Measurements from ENCODE around the gene FZD2. TPM values are rescaled to one million over a fixed set of nuclear protein-coding genes. Genes with fewer than 3 reads are reported as not detected.
A peak's percentile ranks its signal among the peaks of the same experiment; 100 is the strongest.

Gene FZD2
- total and polyA plus RNA-seq, 9 of the 15 experiments (the other 6 are each of a cell fraction or from before 2014, with no cell fraction given): 0.03 to 4.5 (median 1.1) TPM; not detected in 1

- Histone ChIP-seq H3K4me1 (replicated peaks in 1 of 2; ENCODE audit: control insufficient read depth in 2 of 2, insufficient read depth in 2 of 2, low read length in 2 of 2) (peaks cover 10 to 25% of the 10 kb centered on the region in 2 experiments; a peak in 4 of 5 replicates), H4K20me1 (replicated peaks; ENCODE audit: control insufficient read depth, insufficient read depth, low read length) (no peaks in the 10 kb centered on the region), H3K9me1 (ENCODE audit: control insufficient read depth, insufficient read depth, low read length) (no peaks in the 10 kb centered on the region), H3K9me3 (replicated peaks; ENCODE audit: control insufficient read depth, insufficient read depth, low read depth, low read length) (no peaks in the 10 kb centered on the region), H3K27me3 (ENCODE audit: control insufficient read depth in 2 of 2, insufficient read depth in 2 of 2, low read length in 2 of 2) (no peaks in the 10 kb centered on the region), H3K9ac (ENCODE audit: insufficient read depth in 1 of 2, low read depth in 2 of 2, low read length in 2 of 2) (no peak overlapping the region), H3K36me3 (ENCODE audit: control insufficient read depth, insufficient read depth, low read length) (no peaks in the 10 kb centered on the region), H3K79me2 (ENCODE audit: control insufficient read depth, insufficient read depth, low read length) (no peaks in the 10 kb centered on the region), H2AFZ (ENCODE audit: low read depth, low read length) (peak overlapping the region; percentile 42), H3K4me3 (no peak overlapping the region), H3K27ac (ENCODE audit: extremely low read depth, low read depth, low read length) (no peak overlapping the region), H3K4me2 (ENCODE audit: insufficient read depth, low read length) (no peak overlapping the region)
- FAIRE-seq: no peak
- peak in 1 of 4 experiments; percentile 37 for DNase-seq (ENCODE audit: extremely low read depth in 1 of 4, low spot score in 3 of 4)
- no peak for ATAC-seq
- BruUV-seq (replicated peaks): no TSS peak
- ChIA-PET POLR2A (no interaction called here), CTCF (ENCODE audit: low intra/inter-chr PET ratio) (no interaction called here)
- TF ChIP-seq NFIC (IDR thresholded peaks at IDR 0.05): peak; percentile 92
- no peak for TF ChIP-seq ZNF444 (CRISPR knock-in tag; IDR thresholded peaks at IDR 0.05)
- peak; percentile 58 for TF ChIP-seq PKNOX1 (IDR thresholded peaks at IDR 0.05)
- no peak for TF ChIP-seq TAL1 (IDR thresholded peaks at IDR 0.05)
- 0 out of 2 replicates have a peak, but pooled peaks have one; percentile 16 for TF ChIP-seq NFIX (CRISPR knock-in tag; IDR thresholded peaks at IDR 0.05; ENCODE audit: low read depth)
- WGBS (ENCODE audit: insufficient coverage, low coverage, missing lambda C conversion rate): 17% methylated on average over 5 of the region's 5 CpGs
- intact Hi-C loops (cut with micrococcal nuclease) (no loop called here), in situ Hi-C loops (cut with MboI) (no loop called here)
Observed at GRCh38 chr17:44555099-44555498, 2.2 kb upstream of the FZD2 start.

Data from K562 (cell line).